GM04504 (cell line): ENCODE results near the gene SLC23A2.
"Not testable (repeated sequence)": the region's sequence is repeated elsewhere in the genome, so short reads cannot be mapped to it uniquely, and the experiment has no call there.

Experiments
- DNase-seq: peaks from one replicate; pipeline ENCODE4 v3.0.0-alpha.2; 2012; ENCODE audit warnings: low read depth

Gene SLC23A2

DNA sequence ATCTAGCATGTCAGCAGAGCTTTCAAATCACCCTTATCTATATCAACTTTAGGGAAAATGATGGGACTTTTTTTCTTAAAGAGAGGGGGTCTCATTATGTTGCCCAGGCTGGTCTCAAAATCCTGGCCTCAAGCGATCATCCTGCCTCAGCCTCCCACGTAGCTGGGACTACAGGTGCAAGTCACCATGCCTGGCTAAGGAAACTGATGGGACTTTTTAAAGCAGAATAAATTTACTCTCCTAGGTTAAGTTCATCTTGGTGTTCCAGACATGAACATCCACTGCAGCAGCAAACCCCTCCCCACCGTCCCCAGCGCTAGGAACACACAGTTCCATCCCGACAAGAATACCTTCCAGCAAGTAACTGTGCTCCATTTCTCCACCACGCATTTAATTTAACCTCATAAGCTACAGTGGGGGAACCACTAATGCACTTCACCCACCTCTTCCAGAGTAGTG, 64.9 kb downstream of the SLC23A2 start:
- DNase-seq = no peak

DNA sequence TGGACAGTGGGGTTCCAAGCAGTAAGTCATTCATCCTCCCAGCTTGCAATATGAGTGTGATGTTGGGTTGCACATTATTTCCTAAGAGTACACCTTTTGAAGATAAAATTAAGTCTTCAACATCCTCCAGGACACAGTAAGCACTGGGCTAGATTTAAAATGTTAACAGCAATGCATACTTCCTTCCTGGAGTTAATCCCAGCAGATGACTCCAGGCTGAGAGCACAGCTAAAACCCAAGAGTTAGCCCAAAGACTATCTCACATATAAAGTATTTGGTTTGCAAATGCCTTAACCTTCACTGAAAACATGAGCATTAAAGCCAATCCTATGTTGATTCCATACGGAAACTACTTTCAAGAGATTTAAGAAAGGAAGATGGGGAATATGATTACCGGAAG, 69.2 kb downstream of the SLC23A2 start:
- no peak for DNase-seq

DNA sequence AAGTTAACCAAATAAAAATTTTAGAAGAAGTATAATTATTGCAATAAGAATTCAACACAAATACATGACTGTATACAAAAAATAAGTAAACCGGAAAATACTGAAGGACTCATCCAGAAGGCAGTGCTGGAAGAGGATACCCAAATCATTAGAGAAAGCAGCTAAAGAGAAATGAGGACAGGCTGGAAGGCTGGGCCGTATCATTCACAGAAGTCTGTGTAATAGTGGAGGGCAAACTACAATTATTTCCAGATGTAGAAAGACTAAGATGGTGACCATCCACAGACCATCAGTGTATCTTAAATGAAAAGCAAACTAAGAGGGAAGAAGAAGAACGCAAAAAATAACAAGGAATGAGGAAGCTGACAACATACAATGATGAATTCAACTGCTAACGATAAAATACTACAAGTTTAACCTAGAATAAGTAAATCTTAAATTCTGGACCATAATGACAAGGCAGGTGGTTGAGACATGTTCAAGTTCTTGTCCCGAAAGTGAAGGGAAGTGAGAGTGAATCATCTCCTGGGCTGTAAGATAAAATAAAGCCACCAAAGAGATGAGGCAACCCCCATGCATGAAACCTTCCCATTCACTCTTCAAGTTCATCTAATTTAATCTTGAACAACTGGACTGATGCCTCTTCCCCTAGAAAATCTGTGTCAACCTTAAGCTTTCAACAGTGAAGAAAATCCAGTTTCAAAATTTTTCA, 71.5 kb downstream of the SLC23A2 start:
- DNase-seq = no peak

DNA sequence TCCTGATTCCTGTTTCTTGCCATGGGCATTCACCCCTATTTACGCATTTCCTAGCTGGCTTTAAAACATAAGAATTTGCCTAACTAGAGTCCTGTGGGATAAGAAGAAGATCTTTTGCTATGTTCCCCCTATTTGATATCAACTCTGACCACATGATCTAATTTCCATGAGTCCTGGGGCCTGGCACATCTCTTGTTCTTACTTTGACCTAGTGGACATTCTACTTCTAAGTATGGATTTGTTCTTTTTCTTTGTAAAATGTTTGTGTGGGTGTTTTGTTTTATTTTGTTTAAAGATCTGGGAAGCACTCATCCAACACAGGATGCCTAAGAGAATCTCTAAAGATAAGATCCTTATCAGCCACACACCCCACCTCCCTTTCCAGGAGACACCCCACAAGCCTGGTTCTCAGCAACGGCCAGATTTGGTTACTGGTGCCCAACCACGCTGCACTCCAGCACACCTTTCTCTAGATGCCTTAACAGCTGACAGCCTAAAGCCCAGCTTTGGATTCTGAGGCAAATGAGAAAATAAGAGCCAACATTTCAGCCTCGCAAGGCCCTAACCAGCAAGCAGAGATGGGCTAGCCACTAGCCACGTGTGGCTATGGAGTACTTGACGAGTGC, 74.7 kb downstream of the SLC23A2 start:
- no peak for DNase-seq

DNA sequence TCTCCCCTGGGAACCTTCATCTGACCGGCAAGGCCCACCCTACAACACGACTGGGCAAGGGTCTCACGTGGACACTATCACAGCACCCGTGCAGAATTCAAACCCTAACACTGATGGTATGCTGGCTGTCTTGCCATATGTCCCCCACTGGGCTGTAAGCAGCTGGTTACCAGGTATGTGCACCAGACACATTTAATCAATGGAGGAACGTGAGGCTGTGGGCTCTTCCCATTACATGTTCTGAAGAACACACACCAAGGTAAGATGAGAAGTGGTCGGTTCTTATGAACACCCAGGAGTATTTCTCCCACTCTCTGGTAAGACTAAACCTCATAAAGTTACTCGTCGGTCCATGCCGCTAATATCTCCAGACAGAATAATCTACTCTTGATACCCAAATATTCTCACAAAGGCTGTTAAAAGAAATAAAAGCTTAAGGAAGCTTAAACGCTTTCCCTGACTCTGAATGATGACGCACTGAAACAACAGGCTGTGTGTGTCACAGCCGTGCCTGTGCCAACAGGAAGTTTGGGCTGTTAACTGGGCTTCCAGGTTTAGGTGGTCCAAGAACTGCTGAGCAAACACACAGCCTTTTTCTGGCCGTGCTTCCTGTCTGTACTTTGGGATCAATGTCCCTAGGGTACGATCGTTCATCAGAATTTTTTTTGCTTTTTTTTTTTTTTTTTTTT, 75.3 kb downstream of the SLC23A2 start:
- DNase-seq = no peak

- no peak for DNase-seq
These were observed 76.9 kb downstream of the SLC23A2 start for GRCh38 chr20:4924446-4924845.

DNA sequence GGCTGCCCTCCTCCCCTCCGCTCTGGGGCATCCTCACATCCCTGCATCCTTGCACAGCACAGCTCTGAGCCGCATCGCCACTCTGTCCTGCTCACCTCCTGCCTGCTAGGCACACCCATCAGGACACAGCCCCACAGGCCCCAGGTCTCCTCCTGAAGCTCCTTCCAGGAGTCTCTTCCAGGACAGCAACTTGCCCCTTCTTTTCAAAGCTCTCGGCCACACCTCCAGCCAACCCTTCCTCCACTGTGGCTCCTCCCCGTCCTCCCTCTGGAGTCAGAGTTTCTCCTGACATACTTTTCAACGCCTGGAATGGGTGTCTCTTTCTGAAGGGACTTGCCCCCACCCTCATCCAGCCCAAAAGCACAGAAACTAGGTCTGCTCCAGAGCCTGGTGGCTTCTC, 77.3 kb downstream of the SLC23A2 start:
- no peak for DNase-seq

DNA sequence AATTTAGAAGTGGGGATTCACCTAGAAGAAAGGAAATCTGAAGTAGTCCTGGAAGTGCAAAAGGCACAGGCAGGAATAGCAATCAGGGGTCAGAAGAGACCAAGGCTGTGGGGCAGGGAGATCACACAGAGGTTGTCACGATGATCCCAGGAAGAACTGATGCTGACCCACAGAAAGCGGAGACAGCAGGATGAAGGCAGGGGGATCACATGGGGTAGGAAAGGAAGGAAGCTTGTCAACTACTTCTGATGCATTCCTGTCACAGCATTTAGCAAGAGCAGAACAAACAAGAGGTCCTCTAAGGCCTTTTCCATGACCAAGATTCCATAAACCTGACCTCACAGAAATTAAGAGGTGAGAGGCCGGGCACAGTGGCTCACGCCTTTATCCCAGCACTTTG, 79.1 kb downstream of the SLC23A2 start:
- no peak for DNase-seq

DNA sequence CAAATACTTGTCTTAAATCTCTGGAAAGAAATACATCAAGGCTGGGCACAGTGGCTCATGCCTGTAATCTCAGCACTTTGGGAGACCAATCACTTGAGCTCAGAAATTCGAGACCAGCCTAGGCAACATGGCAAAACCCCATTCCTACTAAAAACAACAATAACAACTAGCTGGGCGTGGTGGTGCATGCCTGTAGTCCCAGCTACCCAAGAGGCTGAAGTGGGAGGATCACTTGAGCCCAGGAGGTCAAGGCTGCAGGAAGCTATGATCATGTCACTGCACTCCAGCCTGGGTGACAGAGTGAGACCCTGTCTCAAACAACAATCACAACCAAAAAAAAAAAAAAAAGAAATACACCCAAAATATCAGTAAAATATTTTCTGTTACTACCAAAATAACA, 80.0 kb downstream of the SLC23A2 start:
- not testable (repeated sequence) for DNase-seq

DNA sequence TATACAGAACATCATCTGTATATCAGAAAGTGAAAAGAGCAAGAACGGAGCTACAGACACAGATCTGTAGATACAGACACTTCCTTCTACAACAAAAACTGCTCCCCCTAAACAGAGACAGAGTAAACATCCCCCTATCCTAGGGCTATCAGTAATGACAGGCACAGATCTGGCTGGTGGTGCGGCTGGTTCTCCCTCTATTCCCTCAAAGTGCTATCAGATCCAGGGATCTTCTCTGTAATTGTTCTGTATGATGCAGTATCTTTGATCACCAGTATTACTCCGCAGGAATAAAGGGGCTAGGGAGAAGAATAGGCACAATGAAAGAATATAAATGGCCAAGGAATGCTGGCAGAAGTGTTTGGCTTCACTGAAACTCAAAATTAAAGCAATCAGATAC, 80.7 kb downstream of the SLC23A2 start:
- no peak for DNase-seq

DNA sequence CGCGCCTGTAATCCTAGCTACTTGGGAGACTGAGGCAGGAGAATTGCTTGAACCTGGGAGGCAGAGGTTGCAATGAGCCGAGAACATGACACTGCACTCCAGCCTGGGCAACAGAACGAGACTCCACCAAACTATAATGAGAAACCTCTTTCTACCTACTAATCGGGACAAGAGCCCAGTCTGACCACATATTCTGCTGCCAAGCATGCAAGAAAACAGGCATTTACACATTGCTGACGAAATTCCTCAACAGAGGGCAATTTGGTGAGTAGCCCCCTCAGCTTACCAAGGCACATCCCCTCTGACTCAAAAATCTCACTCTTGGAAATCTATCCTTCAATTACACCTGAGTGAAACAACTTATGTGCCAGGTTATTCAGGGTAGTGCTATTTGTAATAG, 81.2 kb downstream of the SLC23A2 start:
- DNase-seq = no peak

GRCh38 chr20:4919047-4919704, 82.1 kb downstream of the SLC23A2 start:
- DNase-seq = no peak

- DNase-seq = no peak
These were observed 82.8 kb downstream of the SLC23A2 start for GRCh38 chr20:4918473-4918872.

DNA sequence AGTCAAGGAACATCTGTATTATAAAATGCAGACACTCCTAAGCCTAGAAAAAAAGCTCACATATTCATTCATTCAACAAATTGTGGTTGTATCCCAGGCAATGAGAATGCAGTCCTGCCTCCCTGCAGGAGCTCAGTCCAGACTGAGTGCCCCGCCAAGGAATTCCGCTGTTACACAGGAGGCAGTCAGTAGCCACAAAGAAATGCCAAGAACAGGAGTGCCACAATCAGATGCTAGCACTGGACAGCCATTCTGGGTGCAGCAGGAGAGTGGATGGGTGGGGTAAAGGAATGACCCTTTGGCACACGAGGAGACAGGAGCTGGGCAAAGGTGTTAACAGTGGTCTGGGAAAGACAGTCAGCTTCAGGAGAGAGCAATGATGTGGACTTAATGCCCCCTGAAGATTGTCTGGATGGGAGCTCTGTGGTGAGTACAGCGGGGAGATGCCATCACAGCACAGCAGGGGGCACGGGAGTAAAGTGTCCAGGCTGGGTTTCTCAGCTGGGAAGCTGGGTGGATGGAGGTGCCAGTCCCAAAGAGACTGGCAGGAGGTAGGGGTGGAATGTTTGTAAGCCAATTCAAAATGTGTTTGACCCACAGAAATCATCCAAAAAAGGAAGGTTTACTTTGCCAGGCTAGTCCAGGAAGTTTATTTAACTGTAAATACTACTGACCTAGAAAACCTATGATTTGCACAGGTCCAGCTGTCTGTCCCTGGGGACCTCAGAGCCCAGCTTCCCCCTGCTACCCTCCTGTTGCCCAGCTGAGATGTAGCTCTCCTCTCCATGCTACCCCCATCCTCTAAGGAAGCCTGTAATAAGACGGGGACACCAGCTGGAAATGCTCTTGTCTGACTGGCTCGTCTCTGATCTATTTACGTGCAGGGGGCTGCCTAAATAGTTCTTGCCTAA, 84.1 kb downstream of the SLC23A2 start:
- no peak for DNase-seq

GRCh38 chr20:4913147-4913546, 88.2 kb downstream of the SLC23A2 start:
- DNase-seq = no peak

- no peak for DNase-seq
These were observed 88.7 kb downstream of the SLC23A2 start for GRCh38 chr20:4912380-4913142.

DNA sequence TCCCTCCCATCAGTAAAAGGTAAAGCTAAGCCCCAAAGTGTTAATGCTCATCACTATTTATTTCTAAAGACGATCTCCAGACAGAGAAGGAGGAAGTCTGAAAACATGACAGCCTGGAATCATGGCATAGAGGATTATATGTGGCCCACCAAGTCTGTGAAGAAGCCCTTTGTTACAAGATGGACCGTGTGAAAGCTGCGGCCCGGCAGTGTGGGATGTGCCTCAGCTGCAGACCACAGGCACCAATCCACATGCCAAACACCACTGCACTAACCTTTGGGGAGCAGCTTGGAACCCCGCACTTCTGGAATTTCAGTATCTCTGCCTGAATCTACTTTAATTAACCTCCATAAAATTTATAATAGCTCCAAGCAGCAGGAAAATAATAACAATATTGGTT, 90.4 kb downstream of the SLC23A2 start:
- no peak for DNase-seq

- no peak for DNase-seq
These were observed 95.7 kb downstream of the SLC23A2 start for GRCh38 chr20:4905613-4906012.

GRCh38 chr20:4905195-4905594, 96.1 kb downstream of the SLC23A2 start:
- no peak for DNase-seq

DNA sequence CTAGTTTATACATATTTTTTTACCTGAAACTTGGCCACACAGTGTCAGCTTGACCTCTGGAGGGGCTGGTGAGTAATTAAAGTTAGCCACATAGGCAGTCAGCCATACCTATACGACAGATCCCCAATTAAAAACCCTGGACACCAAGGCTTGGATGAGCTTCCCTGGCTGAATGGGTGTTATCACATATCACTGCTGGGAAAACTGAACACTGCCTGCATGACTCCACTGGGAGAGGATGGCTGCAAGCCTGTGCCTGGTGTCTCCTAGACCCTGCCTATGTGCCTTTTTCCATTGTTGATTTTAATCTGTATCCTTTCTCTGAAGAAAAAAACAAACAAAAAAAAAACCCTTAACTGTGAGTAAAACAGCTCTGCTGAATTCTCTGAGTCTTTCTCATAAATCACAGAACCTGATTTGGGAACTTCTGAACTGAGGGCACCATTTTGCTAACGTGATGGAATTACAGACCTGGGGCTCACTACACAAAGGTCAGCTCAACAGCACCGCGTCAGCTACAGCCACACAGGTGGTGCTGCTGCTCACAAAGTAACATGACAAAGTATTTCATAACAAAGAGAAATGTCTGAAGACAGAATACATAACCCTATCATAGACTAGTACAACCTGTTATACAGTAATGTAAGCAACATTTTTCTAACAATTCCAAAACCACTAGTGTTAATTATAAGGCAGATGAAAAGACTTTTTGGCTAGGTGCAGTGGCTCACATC, 97.0 kb downstream of the SLC23A2 start:
- no peak for DNase-seq
